D721Med (cell line): ENCODE measurements around the gene GNAQ.

Experiments
- DNase-seq: peaks from one replicate; pipeline ENCODE4 v3.0.0; 2011; ENCODE audit warnings: low spot score; ENCODE audit not compliant: insufficient read length
- FAIRE-seq: peaks from 2 replicates; lab custom pipeline; 2011; peaks lifted over from hg19 to GRCh38; lab: Jason Lieb, UNC
- CTCF ChIP-seq: IDR thresholded peaks from 2 replicates; pipeline ENCODE4 v1.5.1; 2012; ENCODE audit warnings: mild to moderate bottlenecking, control low read depth; ENCODE audit not compliant: insufficient read depth; ENCODE audit errors: missing control alignments

Gene GNAQ

GRCh38 chr9:77906991-77907390, 124.6 kb downstream of the GNAQ start:
- DNase-seq (no peak), FAIRE-seq (no peak)
- TF ChIP-seq CTCF: no peak

- no peak for TF ChIP-seq CTCF
- FAIRE-seq: no peak
- DNase-seq: no peak
These were observed 127.8 kb downstream of the GNAQ start for GRCh38 chr9:77903666-77904285.

GRCh38 chr9:77901771-77902170, 129.8 kb downstream of the GNAQ start:
- FAIRE-seq (no peak), DNase-seq (no peak)
- TF ChIP-seq CTCF: no peak

GRCh38 chr9:77901018-77901417, 130.6 kb downstream of the GNAQ start:
- DNase-seq (no peak), FAIRE-seq (no peak)
- no peak for TF ChIP-seq CTCF

GRCh38 chr9:77899679-77900354, 131.8 kb downstream of the GNAQ start:
- DNase-seq: no peak
- FAIRE-seq: no peak
- no peak for TF ChIP-seq CTCF

GRCh38 chr9:77898864-77899263, 132.7 kb downstream of the GNAQ start:
- no peak for TF ChIP-seq CTCF
- FAIRE-seq (no peak), DNase-seq (no peak)
